MCF 10A (cell line): ENCODE results near the gene FAM161B. TPM values are rescaled to one million over a fixed set of nuclear protein-coding genes. Genes with fewer than 3 reads are reported as not detected.

Experiments used
- BruUV-seq: library from RNA; stranded (reverse); fragments of 400-500 nt; replicated peaks from 2 replicates; lab custom pipeline; 2021; lab: Mats Ljungman, UMichigan
- CTCF ChIA-PET: fragments of 300-600 bp; sonication (Branson Sonifier 250); formaldehyde crosslinking; extraction: SDS; loops from one replicate; lab custom pipeline; 2021; ENCODE audit warnings: antibody characterized with exemption, inconsistent platforms; lab: Yijun Ruan, JAX
- POLR2A ChIA-PET: fragments of 300-600, 350-650 bp; sonication (Branson Sonifier 250); formaldehyde crosslinking; extraction: SDS; loops from one replicate; lab custom pipeline; 2020; ENCODE audit warnings: antibody characterized with exemption, inconsistent platforms; lab: Yijun Ruan, JAX
- DNase-seq: peaks from one replicate; pipeline ENCODE4 v3.0.0-alpha.2; 2018; ENCODE audit not compliant: unreplicated experiment
- H3K27ac Mint-ChIP-seq: one replicate; pipeline ENCODE4 v1.8.0; 2022; ENCODE audit warnings: mild to moderate bottlenecking, low read depth, mixed read lengths; ENCODE audit not compliant: unreplicated experiment
- H3K27me3 Mint-ChIP-seq: one replicate; pipeline ENCODE4 v1.8.0; 2022; ENCODE audit warnings: mixed read lengths; ENCODE audit not compliant: insufficient read depth, unreplicated experiment
- H3K36me3 Mint-ChIP-seq: one replicate; pipeline ENCODE4 v1.8.0; 2022; ENCODE audit warnings: mild to moderate bottlenecking, moderate library complexity, mixed read lengths; ENCODE audit not compliant: insufficient read depth, unreplicated experiment
- H3K4me1 Mint-ChIP-seq: one replicate; pipeline ENCODE4 v1.8.0; 2022; ENCODE audit warnings: mixed read lengths; ENCODE audit not compliant: insufficient read depth, unreplicated experiment
- H3K4me3 Mint-ChIP-seq: one replicate; pipeline ENCODE4 v1.8.0; 2022; ENCODE audit warnings: mild to moderate bottlenecking, moderate library complexity, mixed read lengths; ENCODE audit not compliant: unreplicated experiment
- H3K9me3 Mint-ChIP-seq: one replicate; pipeline ENCODE4 v1.8.0; 2022; ENCODE audit warnings: mixed read lengths; ENCODE audit not compliant: unreplicated experiment
- intact Hi-C: fragments of 100-400 bp; cut with micrococcal nuclease; formaldehyde crosslinking; loops from 2 replicates; pipeline ENCODE4 v1.14.1; 2022
- total RNA-seq: library from RNA; stranded (reverse); gene quantifications from 2 replicates; pipeline ENCODE4 v1.2.3, GENCODE V29; 2022
- TF ChIP-seq, protein P1 (sequence below): fragments of 200-600 bp; IDR thresholded peaks from one replicate; pipeline ENCODE4 v1.8.0; 2022; ENCODE audit warnings: antibody characterized with exemption, mild to moderate bottlenecking; ENCODE audit not compliant: unreplicated experiment

Gene FAM161B
- total RNA-seq, 1 experiment from 2014 or later: 2.1 TPM

DNA sequence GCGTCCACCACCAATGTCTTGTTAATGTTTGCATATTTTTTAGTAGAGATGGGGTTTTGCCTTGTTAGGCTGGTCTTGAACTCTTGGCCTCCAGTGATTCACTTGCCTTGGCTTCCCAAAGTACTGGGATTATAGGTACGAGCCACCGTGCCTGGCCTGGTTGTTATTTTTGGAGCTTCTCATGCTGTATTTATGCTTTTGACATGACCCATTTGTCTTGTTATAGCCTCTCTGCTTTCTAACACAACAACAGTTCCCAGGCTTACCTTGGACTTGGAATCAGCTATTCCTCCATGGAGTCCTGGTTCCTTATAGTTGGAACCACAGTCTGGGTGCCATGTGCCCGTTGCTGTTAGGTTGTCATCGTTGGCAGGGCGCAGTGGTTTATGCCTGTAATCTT, 33.6 kb downstream of the FAM161B start:
- H3K27me3 Mint-ChIP-seq: no peaks in the 10 kb centered on the region
- no peaks in the 10 kb centered on the region for H3K9me3 Mint-ChIP-seq
- H3K36me3 Mint-ChIP-seq: peaks cover 88% of the 10 kb centered on the region
- peaks cover 6% of the 10 kb centered on the region for H3K4me1 Mint-ChIP-seq
- POLR2A ChIA-PET: interaction anchor here (0.7 to 1.1 kb wide), 2 partner anchors 9 to 29 kb away, joined by 3 to 4 read pairs; no protein-coding TSS in a partner anchor
- TF ChIP-seq, protein P1, sequence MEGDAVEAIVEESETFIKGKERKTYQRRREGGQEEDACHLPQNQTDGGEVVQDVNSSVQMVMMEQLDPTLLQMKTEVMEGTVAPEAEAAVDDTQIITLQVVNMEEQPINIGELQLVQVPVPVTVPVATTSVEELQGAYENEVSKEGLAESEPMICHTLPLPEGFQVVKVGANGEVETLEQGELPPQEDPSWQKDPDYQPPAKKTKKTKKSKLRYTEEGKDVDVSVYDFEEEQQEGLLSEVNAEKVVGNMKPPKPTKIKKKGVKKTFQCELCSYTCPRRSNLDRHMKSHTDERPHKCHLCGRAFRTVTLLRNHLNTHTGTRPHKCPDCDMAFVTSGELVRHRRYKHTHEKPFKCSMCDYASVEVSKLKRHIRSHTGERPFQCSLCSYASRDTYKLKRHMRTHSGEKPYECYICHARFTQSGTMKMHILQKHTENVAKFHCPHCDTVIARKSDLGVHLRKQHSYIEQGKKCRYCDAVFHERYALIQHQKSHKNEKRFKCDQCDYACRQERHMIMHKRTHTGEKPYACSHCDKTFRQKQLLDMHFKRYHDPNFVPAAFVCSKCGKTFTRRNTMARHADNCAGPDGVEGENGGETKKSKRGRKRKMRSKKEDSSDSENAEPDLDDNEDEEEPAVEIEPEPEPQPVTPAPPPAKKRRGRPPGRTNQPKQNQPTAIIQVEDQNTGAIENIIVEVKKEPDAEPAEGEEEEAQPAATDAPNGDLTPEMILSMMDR: no peak
- peak overlapping the region; percentile 9 for H3K27ac Mint-ChIP-seq
- intact Hi-C loops: no loop called here
- no peak for DNase-seq
- CTCF ChIA-PET: interaction anchor here (0.6 to 1.2 kb wide), 2 partner anchors 13 to 880 kb away, joined by 3 read pairs; no protein-coding TSS in a partner anchor
- BruUV-seq: no TSS peak
- H3K4me3 Mint-ChIP-seq: no peak overlapping the region

DNA sequence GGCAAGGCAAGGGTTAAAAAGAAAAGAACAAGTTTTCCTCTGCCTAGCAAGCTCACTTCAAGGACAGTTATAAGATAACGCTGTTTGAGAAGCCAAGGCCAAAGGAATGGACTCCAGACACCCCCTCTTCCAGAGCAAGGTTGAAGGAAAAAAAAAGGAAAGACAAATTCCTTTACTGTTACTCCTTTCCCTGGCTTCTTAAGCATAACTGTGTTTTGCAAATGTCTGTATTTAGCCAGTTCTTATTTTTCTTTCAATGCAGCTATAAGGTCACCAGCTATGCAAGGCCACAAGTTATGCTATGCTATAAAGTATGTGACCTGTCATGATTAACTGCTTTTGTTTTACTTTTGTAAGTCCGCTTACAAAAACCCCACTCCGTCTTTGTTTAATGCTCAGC, 36.6 kb downstream of the FAM161B start:
- Mint-ChIP-seq H3K9me3 (no peaks in the 10 kb centered on the region), H3K27ac (no peak overlapping the region), H3K36me3 (peaks cover 88% of the 10 kb centered on the region), H3K4me1 (peaks cover 6% of the 10 kb centered on the region), H3K27me3 (no peaks in the 10 kb centered on the region), H3K4me3 (no peak overlapping the region)
- ChIA-PET POLR2A (interaction anchor here (0.9 kb wide), 1 partner anchor 10 kb away, joined by 3 read pairs; no protein-coding TSS in a partner anchor), CTCF (no interaction called here)
- intact Hi-C loops: no loop called here
- no peak for DNase-seq
- no TSS peak for BruUV-seq
- TF ChIP-seq, protein P1: no peak

DNA sequence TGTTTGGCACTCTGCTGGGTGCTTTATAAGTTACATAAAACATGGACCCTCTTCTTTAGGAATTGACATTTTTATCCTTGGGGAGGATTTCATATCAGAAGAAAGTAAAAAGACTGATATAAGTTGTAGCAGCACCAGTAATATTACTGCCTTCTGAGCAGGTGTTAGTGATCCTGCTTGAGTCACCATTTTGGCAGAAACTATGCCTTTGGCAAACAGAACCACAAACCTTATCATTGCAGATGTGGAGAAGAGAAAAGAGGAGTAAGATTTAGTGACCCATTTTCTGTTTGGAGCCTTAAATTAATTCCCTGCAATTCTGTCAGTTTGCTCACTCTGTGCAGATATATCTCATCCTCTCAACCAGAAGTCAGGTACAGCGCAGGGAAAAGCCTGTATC, 40.2 kb downstream of the FAM161B start:
- H3K4me3 Mint-ChIP-seq: no peak overlapping the region
- H3K4me1 Mint-ChIP-seq: no peaks in the 10 kb centered on the region
- no TSS peak for BruUV-seq
- TF ChIP-seq, protein P1: no peak
- peaks cover 98% of the 10 kb centered on the region for H3K36me3 Mint-ChIP-seq
- H3K9me3 Mint-ChIP-seq: no peaks in the 10 kb centered on the region
- CTCF ChIA-PET: no interaction called here
- intact Hi-C loops: no loop called here
- H3K27ac Mint-ChIP-seq: no peak overlapping the region
- H3K27me3 Mint-ChIP-seq: no peaks in the 10 kb centered on the region
- DNase-seq: no peak
- POLR2A ChIA-PET: interaction anchor here (1.5 kb wide), 1 partner anchor 14 kb away, joined by 3 read pairs; no protein-coding TSS in a partner anchor

DNA sequence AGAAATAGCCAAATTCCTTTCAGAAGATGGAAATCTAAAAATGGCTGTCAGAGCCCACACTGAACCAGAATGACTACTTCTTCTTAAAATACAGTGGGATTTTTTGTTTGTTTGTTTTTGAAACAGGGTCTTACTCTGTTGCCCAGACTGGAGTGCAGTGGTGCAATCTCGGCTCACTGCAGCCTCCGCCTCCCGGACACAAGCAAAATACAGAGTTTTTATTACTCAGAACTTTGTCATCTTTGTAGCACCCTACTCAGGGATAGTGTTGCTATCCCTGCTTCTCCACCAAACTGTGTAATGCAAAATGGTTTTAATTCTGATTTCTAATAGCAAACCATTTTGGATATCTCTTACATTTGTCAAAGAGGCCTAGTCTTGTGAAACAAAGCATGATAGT, 46.9 kb downstream of the FAM161B start:
- Mint-ChIP-seq H3K9me3 (no peaks in the 10 kb centered on the region), H3K27me3 (no peaks in the 10 kb centered on the region), H3K4me3 (no peak overlapping the region), H3K36me3 (peaks cover 97% of the 10 kb centered on the region), H3K27ac (no peak overlapping the region), H3K4me1 (no peaks in the 10 kb centered on the region)
- BruUV-seq: no TSS peak
- ChIA-PET POLR2A (interaction anchor here (1.0 kb wide), 1 partner anchor 11 kb away, joined by 3 read pairs; no protein-coding TSS in a partner anchor), CTCF (no interaction called here)
- no peak for DNase-seq
- intact Hi-C loops: no loop called here
- TF ChIP-seq, protein P1: no peak
